A549 (cell line): ENCODE results near the gene C1QTNF1.

Experiments used
- POLR2A ChIP-seq: IDR thresholded peaks from 2 replicates; pipeline ENCODE4 v1.6.1; 2012; ENCODE audit warnings: mild to moderate bottlenecking, low read length
- TF ChIP-seq, protein P1 (sequence below): fragments of 450-650 bp; IDR thresholded peaks from 2 replicates; pipeline ENCODE4 v1.6.1; 2014; ENCODE audit warnings: antibody characterized with exemption
- TF ChIP-seq, protein P2 (sequence below): fragments of 200-600 bp; sonication (generic); IDR thresholded peaks from 2 replicates; pipeline ENCODE4 v1.6.1; 2016; ENCODE audit warnings: antibody characterized with exemption, mild to moderate bottlenecking, moderate library complexity
- TF ChIP-seq, protein P3 (sequence below): fragments of >200 bp; sonication (Bioruptor Twin); formaldehyde crosslinking; IDR thresholded peaks from 3 replicates; pipeline ENCODE4 v1.5.1; 2016

DNA sequence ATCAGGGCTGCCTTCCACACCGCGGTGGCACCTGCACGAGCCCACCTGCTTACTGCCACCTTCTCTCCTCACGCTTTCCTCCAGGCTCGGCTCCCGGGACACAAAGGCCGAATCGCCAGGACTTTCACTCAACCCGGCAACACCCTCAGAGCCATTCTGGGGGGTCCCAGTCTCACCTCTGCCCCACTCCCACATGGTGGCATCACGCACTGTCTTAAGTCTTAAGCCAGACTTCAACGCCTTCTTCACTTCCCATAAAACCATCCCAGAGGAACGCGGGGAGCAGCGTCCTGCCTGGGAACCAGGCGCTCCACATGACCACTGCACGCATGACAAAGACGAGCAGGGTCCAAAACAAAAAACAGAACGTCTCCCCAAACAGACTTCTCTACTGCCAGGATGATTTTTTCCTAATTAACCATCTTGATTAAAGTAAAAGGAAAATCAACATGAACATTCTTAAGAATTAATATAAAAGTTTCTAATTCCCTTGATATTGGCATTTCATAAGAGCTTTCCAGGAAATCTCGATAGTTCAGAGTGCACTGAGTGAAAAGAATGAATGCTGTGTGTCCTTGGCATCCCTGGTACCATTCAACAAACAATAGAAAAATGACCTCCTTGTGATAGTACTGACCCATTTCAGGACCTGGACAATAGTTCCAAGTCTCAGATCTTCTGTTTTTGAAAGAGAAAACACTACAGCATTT is 17.0 kb upstream of the C1QTNF1 start:
- TF ChIP-seq, protein P1, sequence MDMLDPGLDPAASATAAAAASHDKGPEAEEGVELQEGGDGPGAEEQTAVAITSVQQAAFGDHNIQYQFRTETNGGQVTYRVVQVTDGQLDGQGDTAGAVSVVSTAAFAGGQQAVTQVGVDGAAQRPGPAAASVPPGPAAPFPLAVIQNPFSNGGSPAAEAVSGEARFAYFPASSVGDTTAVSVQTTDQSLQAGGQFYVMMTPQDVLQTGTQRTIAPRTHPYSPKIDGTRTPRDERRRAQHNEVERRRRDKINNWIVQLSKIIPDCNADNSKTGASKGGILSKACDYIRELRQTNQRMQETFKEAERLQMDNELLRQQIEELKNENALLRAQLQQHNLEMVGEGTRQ, result no peak
- TF ChIP-seq, protein P2, sequence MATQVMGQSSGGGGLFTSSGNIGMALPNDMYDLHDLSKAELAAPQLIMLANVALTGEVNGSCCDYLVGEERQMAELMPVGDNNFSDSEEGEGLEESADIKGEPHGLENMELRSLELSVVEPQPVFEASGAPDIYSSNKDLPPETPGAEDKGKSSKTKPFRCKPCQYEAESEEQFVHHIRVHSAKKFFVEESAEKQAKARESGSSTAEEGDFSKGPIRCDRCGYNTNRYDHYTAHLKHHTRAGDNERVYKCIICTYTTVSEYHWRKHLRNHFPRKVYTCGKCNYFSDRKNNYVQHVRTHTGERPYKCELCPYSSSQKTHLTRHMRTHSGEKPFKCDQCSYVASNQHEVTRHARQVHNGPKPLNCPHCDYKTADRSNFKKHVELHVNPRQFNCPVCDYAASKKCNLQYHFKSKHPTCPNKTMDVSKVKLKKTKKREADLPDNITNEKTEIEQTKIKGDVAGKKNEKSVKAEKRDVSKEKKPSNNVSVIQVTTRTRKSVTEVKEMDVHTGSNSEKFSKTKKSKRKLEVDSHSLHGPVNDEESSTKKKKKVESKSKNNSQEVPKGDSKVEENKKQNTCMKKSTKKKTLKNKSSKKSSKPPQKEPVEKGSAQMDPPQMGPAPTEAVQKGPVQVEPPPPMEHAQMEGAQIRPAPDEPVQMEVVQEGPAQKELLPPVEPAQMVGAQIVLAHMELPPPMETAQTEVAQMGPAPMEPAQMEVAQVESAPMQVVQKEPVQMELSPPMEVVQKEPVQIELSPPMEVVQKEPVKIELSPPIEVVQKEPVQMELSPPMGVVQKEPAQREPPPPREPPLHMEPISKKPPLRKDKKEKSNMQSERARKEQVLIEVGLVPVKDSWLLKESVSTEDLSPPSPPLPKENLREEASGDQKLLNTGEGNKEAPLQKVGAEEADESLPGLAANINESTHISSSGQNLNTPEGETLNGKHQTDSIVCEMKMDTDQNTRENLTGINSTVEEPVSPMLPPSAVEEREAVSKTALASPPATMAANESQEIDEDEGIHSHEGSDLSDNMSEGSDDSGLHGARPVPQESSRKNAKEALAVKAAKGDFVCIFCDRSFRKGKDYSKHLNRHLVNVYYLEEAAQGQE, result no peak
- TF ChIP-seq POLR2A, result no peak
- TF ChIP-seq, protein P3, sequence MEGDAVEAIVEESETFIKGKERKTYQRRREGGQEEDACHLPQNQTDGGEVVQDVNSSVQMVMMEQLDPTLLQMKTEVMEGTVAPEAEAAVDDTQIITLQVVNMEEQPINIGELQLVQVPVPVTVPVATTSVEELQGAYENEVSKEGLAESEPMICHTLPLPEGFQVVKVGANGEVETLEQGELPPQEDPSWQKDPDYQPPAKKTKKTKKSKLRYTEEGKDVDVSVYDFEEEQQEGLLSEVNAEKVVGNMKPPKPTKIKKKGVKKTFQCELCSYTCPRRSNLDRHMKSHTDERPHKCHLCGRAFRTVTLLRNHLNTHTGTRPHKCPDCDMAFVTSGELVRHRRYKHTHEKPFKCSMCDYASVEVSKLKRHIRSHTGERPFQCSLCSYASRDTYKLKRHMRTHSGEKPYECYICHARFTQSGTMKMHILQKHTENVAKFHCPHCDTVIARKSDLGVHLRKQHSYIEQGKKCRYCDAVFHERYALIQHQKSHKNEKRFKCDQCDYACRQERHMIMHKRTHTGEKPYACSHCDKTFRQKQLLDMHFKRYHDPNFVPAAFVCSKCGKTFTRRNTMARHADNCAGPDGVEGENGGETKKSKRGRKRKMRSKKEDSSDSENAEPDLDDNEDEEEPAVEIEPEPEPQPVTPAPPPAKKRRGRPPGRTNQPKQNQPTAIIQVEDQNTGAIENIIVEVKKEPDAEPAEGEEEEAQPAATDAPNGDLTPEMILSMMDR, result no peak
